ENCODE data around the gene SAE1. TPM values are rescaled to one million over a fixed set of nuclear protein-coding genes. Genes with fewer than 3 reads are reported as not detected.
"Not testable (repeated sequence)": the region's sequence is repeated elsewhere in the genome, so short reads cannot be mapped to it uniquely, and the experiment has no call there.

SAE1 gene
- total and polyA plus RNA-seq, 12 donors, result 19.0 to 77.6 (median 49.7) TPM

DNA sequence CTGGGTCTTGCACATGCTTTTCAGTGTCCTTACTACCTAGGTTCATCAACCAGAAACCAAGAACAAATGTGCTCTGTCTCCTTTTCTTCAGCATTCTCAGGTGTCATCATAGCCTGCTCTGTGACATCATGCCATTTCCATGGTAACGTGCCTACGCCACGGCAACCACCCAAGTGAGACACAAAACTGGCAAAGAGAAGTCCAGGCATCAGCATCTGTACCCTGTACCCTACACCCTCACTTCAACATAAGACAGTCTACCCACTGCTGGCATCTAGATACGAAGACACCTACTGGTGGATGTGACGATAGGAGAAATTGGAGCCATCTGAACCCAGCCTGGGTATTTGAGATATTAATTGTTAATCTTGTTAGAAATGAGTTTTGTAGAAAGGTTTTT is 30.3 kb upstream of the SAE1 start:
- intact Hi-C loops (cut with DNase I), result no loop called here
- no peaks in the 10 kb centered on the region for H3K9me3 ChIP-seq (replicated peaks in 1 of 3)
- H3K27me3 ChIP-seq, result no peaks in the 10 kb centered on the region
- TF ChIP-seq, protein P1, sequence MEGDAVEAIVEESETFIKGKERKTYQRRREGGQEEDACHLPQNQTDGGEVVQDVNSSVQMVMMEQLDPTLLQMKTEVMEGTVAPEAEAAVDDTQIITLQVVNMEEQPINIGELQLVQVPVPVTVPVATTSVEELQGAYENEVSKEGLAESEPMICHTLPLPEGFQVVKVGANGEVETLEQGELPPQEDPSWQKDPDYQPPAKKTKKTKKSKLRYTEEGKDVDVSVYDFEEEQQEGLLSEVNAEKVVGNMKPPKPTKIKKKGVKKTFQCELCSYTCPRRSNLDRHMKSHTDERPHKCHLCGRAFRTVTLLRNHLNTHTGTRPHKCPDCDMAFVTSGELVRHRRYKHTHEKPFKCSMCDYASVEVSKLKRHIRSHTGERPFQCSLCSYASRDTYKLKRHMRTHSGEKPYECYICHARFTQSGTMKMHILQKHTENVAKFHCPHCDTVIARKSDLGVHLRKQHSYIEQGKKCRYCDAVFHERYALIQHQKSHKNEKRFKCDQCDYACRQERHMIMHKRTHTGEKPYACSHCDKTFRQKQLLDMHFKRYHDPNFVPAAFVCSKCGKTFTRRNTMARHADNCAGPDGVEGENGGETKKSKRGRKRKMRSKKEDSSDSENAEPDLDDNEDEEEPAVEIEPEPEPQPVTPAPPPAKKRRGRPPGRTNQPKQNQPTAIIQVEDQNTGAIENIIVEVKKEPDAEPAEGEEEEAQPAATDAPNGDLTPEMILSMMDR (IDR thresholded peaks at IDR 0.05), result no peak
- no peak for TF ChIP-seq POLR2A (IDR thresholded peaks at IDR 0.05)
- H3K27ac ChIP-seq, result no peak overlapping the region
- no peaks in the 10 kb centered on the region for H3K36me3 ChIP-seq (replicated peaks in 1 of 2)
- H3K4me1 ChIP-seq (replicated peaks in 1 of 2), result peaks cover 0 to 24% of the 10 kb centered on the region in 2 donors
- DNase-seq, result no peak
- WGBS, 4 donors, result 93 to 100% (median 96%) methylated on average over 5 of the region's 5 CpGs
- no peak overlapping the region for H3K4me3 ChIP-seq

DNA sequence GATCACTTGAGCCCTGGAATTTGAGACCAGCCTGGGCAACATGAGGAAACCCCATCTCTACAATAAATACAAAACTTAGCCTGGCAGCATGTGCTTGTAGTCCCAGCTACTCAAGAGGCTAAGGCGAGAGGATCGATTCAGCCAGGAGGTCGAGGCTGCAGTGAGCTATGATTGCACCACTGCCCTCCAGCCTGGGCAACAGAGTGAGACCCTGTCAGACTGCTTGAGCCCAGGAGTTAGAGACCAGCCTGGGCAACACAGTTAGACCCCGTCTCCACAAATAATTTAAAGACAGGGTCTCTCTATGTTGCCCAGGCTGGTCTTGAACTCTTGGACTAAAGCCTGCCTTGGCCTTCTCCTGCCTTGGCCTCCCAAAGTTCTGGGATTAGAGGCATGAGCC is 29.5 kb upstream of the SAE1 start:
- H3K9me3 ChIP-seq (replicated peaks in 1 of 3); DNase-seq; H3K36me3 ChIP-seq (replicated peaks in 1 of 2); H3K27me3 ChIP-seq; intact Hi-C loops (cut with DNase I); H3K27ac ChIP-seq; H3K4me3 ChIP-seq: not testable (repeated sequence)
- H3K4me1 ChIP-seq (replicated peaks in 1 of 2), result peaks cover 0 to 20% of the 10 kb centered on the region in 2 donors
- WGBS, 4 donors, result 94 to 100% (median 96%) methylated on average over 4 of the region's 4 CpGs

DNA sequence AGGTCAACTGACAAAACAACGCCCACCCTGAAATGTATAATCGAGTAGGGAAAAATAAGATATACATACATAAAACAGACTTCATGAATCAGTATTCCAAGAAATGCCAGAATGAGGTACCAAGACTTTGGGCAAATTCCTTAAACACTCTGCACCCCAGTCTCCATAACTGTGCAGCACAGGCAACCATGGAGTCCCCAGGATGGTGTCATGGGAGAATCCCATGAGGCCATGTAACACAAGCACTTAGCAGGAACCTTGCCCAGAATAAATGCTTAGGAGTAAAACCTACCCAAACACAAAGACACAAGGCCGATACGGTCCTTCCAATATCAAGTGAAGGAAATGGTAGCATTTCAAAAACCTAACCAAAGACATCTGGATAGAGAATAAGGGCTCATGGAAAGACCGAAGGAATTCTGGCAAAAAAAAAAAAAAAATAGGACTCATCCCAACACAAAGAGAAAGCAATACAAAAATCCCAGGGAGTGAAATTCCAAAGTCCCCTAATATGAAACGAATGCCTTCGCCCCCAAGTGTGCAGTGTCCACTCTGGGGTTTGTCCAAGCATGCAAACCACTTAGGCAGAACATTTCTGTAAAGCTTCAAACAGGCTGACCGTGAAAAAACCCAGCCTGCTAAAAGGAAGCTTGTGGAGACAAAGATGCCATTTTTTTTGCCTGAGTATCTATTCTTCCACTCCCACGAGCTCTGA is 28.1 kb upstream of the SAE1 start:
- no peak overlapping the region for H3K27ac ChIP-seq
- intact Hi-C loops (cut with DNase I), result no loop called here
- no peak overlapping the region for H3K4me3 ChIP-seq
- H3K27me3 ChIP-seq, result no peaks in the 10 kb centered on the region
- DNase-seq, result no peak
- no peaks in the 10 kb centered on the region for H3K36me3 ChIP-seq (replicated peaks in 1 of 2)
- H3K9me3 ChIP-seq (replicated peaks in 1 of 3), result no peaks in the 10 kb centered on the region
- H3K4me1 ChIP-seq (replicated peaks in 1 of 2), result peaks cover under 1 to 26% of the 10 kb centered on the region in 2 donors
- WGBS, 4 donors, result 80 to 87% (median 87%) methylated on average over 9 of the region's 9 CpGs
- TF ChIP-seq POLR2A (IDR thresholded peaks at IDR 0.05), result no peak
- TF ChIP-seq, protein P1 (IDR thresholded peaks at IDR 0.05), result no peak

DNA sequence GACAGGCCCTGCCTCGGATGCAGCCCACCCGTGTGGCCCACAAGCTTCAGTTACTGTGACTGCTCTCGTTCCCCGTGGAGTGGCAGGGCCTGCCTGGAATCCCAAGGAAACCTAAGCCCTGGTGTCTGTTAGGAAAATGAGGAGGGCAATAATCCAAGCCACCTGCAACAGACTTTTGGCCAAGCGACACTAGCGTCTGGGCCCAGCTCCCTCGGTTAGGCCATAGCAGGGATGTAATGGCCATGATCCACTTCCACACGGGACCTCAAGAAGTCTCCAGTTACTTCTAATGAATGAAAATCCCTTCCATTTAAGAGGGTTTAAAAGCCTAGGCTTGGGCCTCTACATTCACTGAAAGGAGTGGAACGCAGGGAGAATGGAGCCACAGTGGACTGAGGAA is 26.0 kb upstream of the SAE1 start:
- TF ChIP-seq, protein P1 (IDR thresholded peaks at IDR 0.05), result no peak
- no peak for TF ChIP-seq POLR2A (IDR thresholded peaks at IDR 0.05)
- no peaks in the 10 kb centered on the region for H3K9me3 ChIP-seq (replicated peaks in 1 of 3)
- 85 to 93% (median 89%) methylated on average over 6 to 9 of the region's 9 CpGs for whole genome bisulfite sequencing, 4 donors
- H3K4me1 ChIP-seq (replicated peaks in 1 of 2), result peaks cover 4 to 45% of the 10 kb centered on the region in 2 donors
- no peaks in the 10 kb centered on the region for H3K27me3 ChIP-seq
- H3K4me3 ChIP-seq, result no peak overlapping the region
- DNase-seq, result no peak
- no peaks in the 10 kb centered on the region for H3K36me3 ChIP-seq (replicated peaks in 1 of 2)
- no peak overlapping the region for H3K27ac ChIP-seq
- intact Hi-C loops (cut with DNase I), result no loop called here

DNA sequence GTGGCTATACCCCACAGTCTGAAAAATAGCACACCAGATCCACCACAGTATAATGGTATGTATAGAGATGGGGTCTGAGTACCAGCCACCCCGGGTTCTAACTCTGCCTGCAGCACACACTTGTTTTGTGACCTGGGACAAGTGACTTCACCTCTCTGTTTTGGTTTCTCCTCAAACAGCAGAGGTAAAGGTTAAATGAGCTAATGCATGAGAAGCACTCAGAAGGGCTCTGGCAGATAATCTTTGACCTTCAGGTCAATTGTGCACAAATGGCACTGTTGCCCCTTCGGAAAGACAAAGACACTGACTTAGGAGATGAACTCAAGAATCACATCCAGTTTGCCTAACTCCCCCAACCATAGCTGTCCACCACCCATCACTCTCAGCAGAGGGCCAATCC is 24.8 kb upstream of the SAE1 start:
- Histone ChIP-seq H3K4me1 (replicated peaks in 1 of 2) (peaks cover 4 to 43% of the 10 kb centered on the region in 2 donors), H3K4me3 (no peak overlapping the region), H3K9me3 (replicated peaks in 1 of 3) (no peaks in the 10 kb centered on the region), H3K36me3 (replicated peaks in 1 of 2) (no peaks in the 10 kb centered on the region), H3K27ac (no peak overlapping the region), H3K27me3 (no peaks in the 10 kb centered on the region)
- 25 to 61% (median 57%) methylated on average over 2 of the region's 2 CpGs for WGBS, 4 donors
- no peak for DNase-seq
- intact Hi-C loops (cut with DNase I), result no loop called here
- TF ChIP-seq POLR2A (IDR thresholded peaks at IDR 0.05), result no peak
- TF ChIP-seq, protein P1 (IDR thresholded peaks at IDR 0.05), result no peak
